A673 (cell line): ENCODE results near the gene ITPKB.

ENCODE experiments used
- CTCF ChIP-seq: fragments of 300-800, 200-600 bp; sonication (generic); conservative IDR thresholded peaks from 2 replicates; pipeline ENCODE4 v1.5.1; 2017; ENCODE audit warnings: low read depth, mild to moderate bottlenecking, antibody characterized with exemption, low read length, moderate library complexity, mixed read lengths
- EZH2 ChIP-seq: fragments of 200-600 bp; sonication (generic); IDR thresholded peaks from 2 replicates; pipeline ENCODE4 v1.6.1; 2017; ENCODE audit warnings: borderline replicate concordance, low read depth, mild to moderate bottlenecking, mixed read lengths, antibody characterized with exemption, low read length; ENCODE audit not compliant: poor library complexity, severe bottlenecking

- TF ChIP-seq CTCF (no peak), EZH2 (no peak)
Measured at GRCh38 chr1:226603858-226604559, 135.1 kb downstream of the ITPKB start.
